Ureter (tissue), 1 donor: Measurements from ENCODE around the gene GFRA1. TPM values are rescaled to one million over a fixed set of nuclear protein-coding genes. Genes with fewer than 3 reads are reported as not detected.
"Not testable (repeated sequence)": the region's sequence is repeated elsewhere in the genome, so short reads cannot be mapped to it uniquely, and the experiment has no call there.

ENCODE experiments used
- DNase-seq: peaks from one replicate; pipeline ENCODE4 v3.0.0-alpha.2; 2020; ENCODE audit warnings: low spot score
- total RNA-seq: library from RNA; stranded (reverse); gene quantifications from one replicate; pipeline ENCODE4 v1.2.4, GENCODE V29; 2023
- donor health status: DM: yes; HTN: yes; CAD: no.

The GFRA1 gene
- total RNA-seq, 1 donor from 2014 or later: 4.1 TPM

- no peak for DNase-seq
These were observed 74.9 kb downstream of the GFRA1 start for GRCh38 chr10:116197946-116198675.

GRCh38 chr10:116195583-116195982, 77.4 kb downstream of the GFRA1 start:
- no peak for DNase-seq

GRCh38 chr10:116195039-116195438, 78.0 kb downstream of the GFRA1 start:
- no peak for DNase-seq

GRCh38 chr10:116194061-116194460, 78.9 kb downstream of the GFRA1 start:
- no peak for DNase-seq

GRCh38 chr10:116190883-116191282, 82.1 kb downstream of the GFRA1 start:
- no peak for DNase-seq

- DNase-seq: no peak
These were observed 86.7 kb downstream of the GFRA1 start for GRCh38 chr10:116186273-116186672.

- no peak for DNase-seq
These were observed 87.7 kb downstream of the GFRA1 start for GRCh38 chr10:116185199-116185867.

- DNase-seq: no peak
These were observed 88.6 kb downstream of the GFRA1 start for GRCh38 chr10:116184512-116184794.

- DNase-seq: no peak
These were observed 89.1 kb downstream of the GFRA1 start for GRCh38 chr10:116183733-116184511.

- no peak for DNase-seq
These were observed 90.6 kb downstream of the GFRA1 start for GRCh38 chr10:116182426-116182825.

- DNase-seq: no peak
These were observed 94.9 kb downstream of the GFRA1 start for GRCh38 chr10:116178086-116178605.

GRCh38 chr10:116175231-116175630, 97.8 kb downstream of the GFRA1 start:
- no peak for DNase-seq

GRCh38 chr10:116171505-116171904, 101.5 kb downstream of the GFRA1 start:
- no peak for DNase-seq

GRCh38 chr10:116170815-116171250, 102.2 kb downstream of the GFRA1 start:
- DNase-seq: no peak

- no peak for DNase-seq
These were observed 103.1 kb downstream of the GFRA1 start for GRCh38 chr10:116169782-116170445.

- DNase-seq: no peak
These were observed 104.3 kb downstream of the GFRA1 start for GRCh38 chr10:116168745-116169144.

- DNase-seq: no peak
These were observed 104.7 kb downstream of the GFRA1 start for GRCh38 chr10:116168329-116168728.

GRCh38 chr10:116165941-116166340, 107.1 kb downstream of the GFRA1 start:
- DNase-seq: not testable (repeated sequence)

- DNase-seq: no peak
These were observed 108.7 kb downstream of the GFRA1 start for GRCh38 chr10:116164291-116164690.

- DNase-seq: no peak
These were observed 109.5 kb downstream of the GFRA1 start for GRCh38 chr10:116163333-116164131.

GRCh38 chr10:116162851-116163250, 110.2 kb downstream of the GFRA1 start:
- DNase-seq: no peak
